Smooth muscle cell of the brain vasculature (primary cell): Measurements from ENCODE around the gene INPP5A.

ENCODE experiments used
- DNase-seq: peaks from one replicate; pipeline ENCODE4 v3.0.0-alpha.2; 2012; ENCODE audit warnings: low read depth, low spot score

The INPP5A gene

GRCh38 chr10:132644527-132645246, 107.1 kb downstream of the INPP5A start:
- no peak for DNase-seq

- no peak for DNase-seq
Observed at GRCh38 chr10:132645247-132645530, 107.6 kb downstream of the INPP5A start.

- no peak for DNase-seq
Observed at GRCh38 chr10:132645630-132646442, 108.2 kb downstream of the INPP5A start.

- DNase-seq, result no peak
Observed at GRCh38 chr10:132646443-132647097, 109.0 kb downstream of the INPP5A start.

- no peak for DNase-seq
Observed at GRCh38 chr10:132647424-132647823, 109.8 kb downstream of the INPP5A start.

- no peak for DNase-seq
Observed at GRCh38 chr10:132648072-132648850, 110.7 kb downstream of the INPP5A start.

- DNase-seq, result no peak
Observed at GRCh38 chr10:132648851-132649528, 111.4 kb downstream of the INPP5A start.

GRCh38 chr10:132649651-132650360, 112.2 kb downstream of the INPP5A start:
- DNase-seq, result no peak

GRCh38 chr10:132650611-132651250, 113.1 kb downstream of the INPP5A start:
- DNase-seq, result no peak

- DNase-seq, result no peak
Observed at GRCh38 chr10:132651511-132652029, 114.0 kb downstream of the INPP5A start.

- DNase-seq, result no peak
Observed at GRCh38 chr10:132652446-132652845, 114.9 kb downstream of the INPP5A start.

- DNase-seq, result no peak
Observed at GRCh38 chr10:132652936-132653590, 115.5 kb downstream of the INPP5A start.

- DNase-seq, result no peak
Observed at GRCh38 chr10:132653721-132654120, 116.1 kb downstream of the INPP5A start.

GRCh38 chr10:132654121-132654571, 116.6 kb downstream of the INPP5A start:
- DNase-seq, result no peak

GRCh38 chr10:132654708-132655661, 117.4 kb downstream of the INPP5A start:
- no peak for DNase-seq

- no peak for DNase-seq
Observed at GRCh38 chr10:132655735-132656134, 118.1 kb downstream of the INPP5A start.

- DNase-seq, result no peak
Observed at GRCh38 chr10:132656283-132657126, 118.9 kb downstream of the INPP5A start.
